ENCODE data around the gene ACP1. TPM values are rescaled to one million over a fixed set of nuclear protein-coding genes. Genes with fewer than 3 reads are reported as not detected.
A peak's percentile ranks its signal among the peaks of the same experiment; 100 is the strongest.
"Not testable (repeated sequence)": the region's sequence is repeated elsewhere in the genome, so short reads cannot be mapped to it uniquely, and the experiment has no call there.

Gene ACP1
- total RNA-seq, 8 experiments from 2014 or later, result 109 to 175 (median 141) TPM

DNA sequence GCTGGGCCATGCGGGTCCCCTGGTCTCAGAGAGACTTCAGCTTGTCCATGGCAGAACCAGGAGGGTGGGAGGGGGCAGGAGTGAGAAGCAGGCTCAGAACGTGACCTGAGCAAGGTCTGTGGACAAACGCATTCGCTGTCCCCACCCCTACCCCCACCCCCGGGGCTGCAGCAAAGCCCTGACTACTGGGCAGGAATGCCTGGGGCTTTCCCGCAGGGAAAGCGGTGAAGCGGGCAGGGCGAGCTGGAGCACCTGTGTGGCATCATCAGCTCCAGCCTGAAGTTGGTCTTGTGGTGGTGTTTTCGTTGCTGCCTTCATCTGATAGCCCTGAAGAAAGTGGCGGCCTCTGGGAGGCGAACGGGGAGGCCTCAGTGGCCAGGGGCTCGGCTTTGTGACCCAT lies 49.2 kb downstream of the ACP1 start:
- no peak for ATAC-seq (replicated peaks in 6 of 8)
- Histone ChIP-seq H3K27ac (no peak overlapping the region), H3K4me1 (replicated peaks in 1 of 2) (peaks cover 48 to 64% of the 10 kb centered on the region in 2 donors), H3K4me3 (no peak overlapping the region)
- 18 to 97% (median 60%) methylated on average over 1 to 5 of the region's 14 CpGs; no CpG with 5 or more reads in 6 of the 10 experiments for WGBS, 10 experiments
- in situ Hi-C loops (cut with MboI; ENCODE audit: low pct_unique_long_range_greater_than_20kb in 2 of 9, low sequenced_read_pairs in 9 of 9, unreplicated experiment in 9 of 9), result no loop called here

DNA sequence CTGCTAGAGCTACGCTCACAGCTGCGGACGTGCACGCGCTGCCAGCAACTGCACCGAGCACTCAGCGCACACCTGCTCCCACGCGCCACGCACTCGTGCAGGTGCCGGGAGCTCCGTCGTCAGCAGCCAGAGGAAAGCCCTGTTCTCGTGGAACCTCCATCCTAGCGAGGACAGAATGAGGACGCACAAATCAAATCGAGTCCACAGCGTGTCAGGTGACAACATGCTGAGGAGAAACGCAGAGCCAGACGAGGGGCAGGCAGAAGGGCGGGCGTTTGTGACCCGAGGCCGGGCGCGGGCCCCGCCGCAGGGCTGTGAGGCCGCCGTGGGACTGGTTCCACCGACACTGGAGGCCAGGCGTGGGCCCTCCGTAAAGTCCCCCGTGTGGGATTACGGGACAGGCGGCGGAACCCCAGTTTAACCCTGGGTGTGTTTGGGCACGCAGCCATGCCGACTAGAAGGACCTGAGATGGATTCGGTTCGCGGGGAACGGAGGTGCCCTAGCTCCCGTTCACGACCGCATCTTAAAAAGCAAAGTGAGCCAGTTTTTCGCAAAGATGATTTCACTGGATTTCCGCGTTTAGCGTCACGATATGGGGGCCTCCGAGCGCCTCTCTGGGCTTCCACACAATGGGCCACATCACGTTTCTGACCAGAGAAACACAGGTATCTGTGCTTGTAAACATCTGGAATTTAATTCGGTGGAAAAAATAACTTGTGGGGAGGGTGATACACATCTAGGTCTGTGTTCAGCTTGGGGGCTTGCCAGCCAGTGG lies 50.0 kb downstream of the ACP1 start:
- ATAC-seq (replicated peaks in 6 of 8), result no peak
- no peak overlapping the region for H3K4me3 ChIP-seq
- WGBS, 10 experiments, result 60 to 98% (median 94%) methylated on average over 1 to 20 of the region's 56 CpGs; no CpG with 5 or more reads in 5 of the 10 experiments
- H3K27ac ChIP-seq, result no peak overlapping the region
- H3K4me1 ChIP-seq (replicated peaks in 1 of 2), result peaks cover 45 to 56% of the 10 kb centered on the region in 2 donors
- in situ Hi-C loops (cut with MboI; ENCODE audit: low pct_unique_long_range_greater_than_20kb in 2 of 9, low sequenced_read_pairs in 9 of 9, unreplicated experiment in 9 of 9), result no loop called here

DNA sequence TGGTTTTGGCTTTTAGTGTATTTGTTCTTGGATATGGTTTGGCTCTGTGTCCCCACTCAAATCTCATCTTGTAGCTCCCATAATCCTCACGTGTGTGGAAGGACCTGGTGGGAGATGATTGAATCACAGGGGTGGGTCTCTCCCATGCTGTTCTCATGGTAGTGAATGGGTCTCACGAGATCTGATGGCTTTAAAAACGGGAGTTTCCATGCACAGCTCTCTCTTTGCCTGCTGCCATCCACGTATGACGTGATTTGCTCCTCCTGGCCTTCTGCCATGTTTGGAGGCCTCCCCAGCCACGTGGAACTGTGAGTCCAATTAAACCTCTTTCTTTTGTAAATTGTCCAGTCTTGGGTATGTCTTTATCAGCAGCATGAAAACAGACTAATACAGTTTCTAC lies 51.2 kb downstream of the ACP1 start:
- 7 to 100% (median 77%) methylated on average over 3 to 4 of the region's 6 CpGs; no CpG with 5 or more reads in 4 of the 10 experiments for WGBS, 10 experiments
- H3K4me3 ChIP-seq; in situ Hi-C loops (cut with MboI; ENCODE audit: low pct_unique_long_range_greater_than_20kb in 2 of 9, low sequenced_read_pairs in 9 of 9, unreplicated experiment in 9 of 9); ATAC-seq (replicated peaks in 6 of 8); H3K27ac ChIP-seq: not testable (repeated sequence)
- H3K4me1 ChIP-seq (replicated peaks in 1 of 2), result peaks cover 35 to 44% of the 10 kb centered on the region in 2 donors

DNA sequence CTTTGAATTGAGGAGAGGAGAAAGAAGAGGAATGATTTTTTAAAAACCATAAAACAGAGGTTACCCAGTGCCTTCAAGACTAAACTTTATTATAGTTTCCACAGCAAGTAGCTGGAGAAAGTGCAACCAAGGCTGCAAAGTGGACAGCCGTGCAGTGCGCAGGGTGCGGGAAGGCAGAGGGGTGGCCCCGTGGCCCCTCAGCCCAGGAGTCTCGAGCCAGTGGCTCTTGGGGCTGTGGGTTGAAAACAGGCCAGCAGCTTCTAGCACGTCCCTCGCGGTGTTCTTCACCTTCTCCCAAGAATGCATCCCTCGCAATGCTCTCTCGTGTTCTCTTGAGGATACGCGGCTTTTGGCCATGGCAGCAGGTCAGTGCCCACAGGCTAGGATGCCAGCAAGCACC lies 51.6 kb downstream of the ACP1 start:
- ATAC-seq (replicated peaks in 6 of 8), result no peak
- in situ Hi-C loops (cut with MboI; ENCODE audit: low pct_unique_long_range_greater_than_20kb in 2 of 9, low sequenced_read_pairs in 9 of 9, unreplicated experiment in 9 of 9), result no loop called here
- H3K4me3 ChIP-seq, result no peak overlapping the region
- 75 to 100% (median 91%) methylated on average over 1 to 10 of the region's 12 CpGs; no CpG with 5 or more reads in 4 of the 10 experiments for WGBS, 10 experiments
- peaks cover 35 to 42% of the 10 kb centered on the region in 2 donors for H3K4me1 ChIP-seq (replicated peaks in 1 of 2)
- H3K27ac ChIP-seq, result no peak overlapping the region

DNA sequence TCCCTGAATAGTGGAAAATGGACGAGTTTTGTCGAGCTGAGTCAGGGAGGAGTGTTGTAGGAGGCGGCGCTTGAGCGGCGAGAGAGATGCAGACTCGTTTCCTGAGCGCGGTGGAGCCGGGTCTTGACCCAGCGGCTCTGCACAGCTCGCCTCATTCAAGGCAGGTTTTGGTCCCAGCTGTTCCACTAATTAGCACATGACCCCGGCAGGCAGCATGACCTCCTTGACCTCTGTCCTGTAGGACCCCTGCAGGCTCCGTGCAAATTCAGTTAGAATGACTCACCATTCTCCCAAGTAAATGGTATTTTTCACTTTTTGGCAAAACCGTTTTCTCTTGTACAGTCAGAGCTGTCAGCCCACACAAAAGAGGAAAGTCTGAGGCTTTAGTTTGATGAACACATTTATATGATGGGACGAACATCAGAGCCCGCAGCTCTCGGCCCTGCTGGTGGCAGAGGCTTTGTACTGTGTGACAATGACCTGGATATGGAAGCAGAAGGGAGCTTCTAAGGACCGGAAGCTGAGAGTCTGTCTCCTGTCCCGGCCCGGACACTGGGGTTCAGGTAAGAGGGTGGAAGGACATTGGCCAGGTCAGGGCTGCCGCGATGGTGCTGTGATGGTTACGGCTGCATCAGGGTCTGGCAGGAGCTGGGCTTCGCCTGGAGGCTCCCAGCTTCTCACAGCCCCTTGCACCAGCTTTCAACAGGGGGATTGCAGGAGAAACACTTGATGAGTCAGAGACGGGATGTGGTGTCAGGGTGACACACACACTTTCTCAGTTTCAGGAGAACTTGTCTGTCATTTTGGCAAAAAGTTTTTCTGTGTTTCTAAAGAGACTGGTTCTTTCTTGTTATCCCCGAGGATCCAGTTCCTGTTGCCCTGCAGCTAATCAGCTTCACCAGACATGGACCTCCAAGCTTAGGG lies 53.0 kb downstream of the ACP1 start:
- ATAC-seq (replicated peaks in 6 of 8), result peak in 5 of 8 experiments; percentile 80 to 84 (median 82)
- no peak overlapping the region for H3K4me3 ChIP-seq
- peak overlapping the region; percentile 37 to 69 for H3K27ac ChIP-seq
- peaks cover 27 to 35% of the 10 kb centered on the region in 2 donors for H3K4me1 ChIP-seq (replicated peaks in 1 of 2)
- WGBS, 10 experiments, result 12 to 73% (median 37%) methylated on average over 1 to 16 of the region's 27 CpGs
- in situ Hi-C loops (cut with MboI; ENCODE audit: low pct_unique_long_range_greater_than_20kb in 2 of 9, low sequenced_read_pairs in 9 of 9, unreplicated experiment in 9 of 9), result no loop called here

DNA sequence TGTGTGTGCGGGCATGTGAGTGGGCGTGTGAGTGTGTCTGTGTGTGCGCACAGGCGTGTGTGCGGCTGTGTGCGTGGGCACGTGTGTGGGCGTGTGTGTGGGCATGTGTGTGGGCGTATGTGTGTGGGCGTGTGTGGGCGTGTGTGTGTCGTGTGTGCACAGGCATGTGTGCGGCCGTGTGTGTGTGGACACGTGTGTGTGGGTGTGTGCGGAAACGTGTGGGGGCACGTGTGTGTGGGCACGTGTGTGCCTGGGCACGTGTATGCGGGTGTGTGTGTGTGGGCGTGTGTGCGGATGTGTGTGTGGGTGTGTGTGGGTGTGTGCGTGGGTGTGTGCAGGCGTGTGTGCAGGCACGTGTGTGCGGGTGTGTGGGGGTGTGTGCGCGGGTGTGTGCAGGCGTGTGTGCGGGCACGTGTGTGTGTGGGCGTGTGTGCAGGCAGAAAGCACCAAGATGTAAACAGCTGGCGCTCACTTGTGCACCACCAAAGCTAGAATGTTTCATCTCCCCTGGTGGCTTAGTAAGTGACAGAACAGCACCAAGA lies 54.4 kb downstream of the ACP1 start:
- no peak overlapping the region for H3K27ac ChIP-seq
- in situ Hi-C loops (cut with MboI; ENCODE audit: low pct_unique_long_range_greater_than_20kb in 2 of 9, low sequenced_read_pairs in 9 of 9, unreplicated experiment in 9 of 9), result no loop called here
- no peak overlapping the region for H3K4me3 ChIP-seq
- ATAC-seq (replicated peaks in 6 of 8), result no peak
- peaks cover 18 to 31% of the 10 kb centered on the region in 2 donors for H3K4me1 ChIP-seq (replicated peaks in 1 of 2)
- 60 to 100% (median 90%) methylated on average over 1 to 14 of the region's 34 CpGs; no CpG with 5 or more reads in 5 of the 10 experiments for WGBS, 10 experiments

DNA sequence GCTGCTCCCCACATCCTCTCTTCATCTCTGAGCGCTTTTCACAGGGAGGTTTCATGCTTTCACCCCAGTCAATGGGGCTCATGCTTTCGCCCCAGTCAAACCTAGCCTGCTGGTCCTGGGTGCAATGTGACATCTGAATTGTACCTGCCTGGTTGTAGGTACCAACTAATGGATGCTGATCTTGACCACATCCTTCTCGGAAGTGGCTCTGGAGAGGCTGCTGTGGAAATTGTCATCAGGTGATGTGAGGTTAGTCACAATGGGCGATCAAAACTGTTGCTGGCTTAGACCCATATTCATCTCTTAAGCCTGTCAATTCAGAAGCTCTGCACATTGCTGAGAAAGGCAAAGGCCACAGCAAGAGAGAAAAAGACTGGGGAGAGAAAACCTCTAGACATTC lies 55.8 kb downstream of the ACP1 start:
- H3K27ac ChIP-seq, result no peak overlapping the region
- ATAC-seq (replicated peaks in 6 of 8), result no peak
- in situ Hi-C loops (cut with MboI; ENCODE audit: low pct_unique_long_range_greater_than_20kb in 2 of 9, low sequenced_read_pairs in 9 of 9, unreplicated experiment in 9 of 9), result no loop called here
- H3K4me3 ChIP-seq, result no peak overlapping the region
- WGBS, 10 experiments, result 40 to 100% (median 81%) methylated on average over 1 to 4 of the region's 4 CpGs; no CpG with 5 or more reads in 2 of the 10 experiments
- peaks cover 16 to 24% of the 10 kb centered on the region in 2 donors for H3K4me1 ChIP-seq (replicated peaks in 1 of 2)

DNA sequence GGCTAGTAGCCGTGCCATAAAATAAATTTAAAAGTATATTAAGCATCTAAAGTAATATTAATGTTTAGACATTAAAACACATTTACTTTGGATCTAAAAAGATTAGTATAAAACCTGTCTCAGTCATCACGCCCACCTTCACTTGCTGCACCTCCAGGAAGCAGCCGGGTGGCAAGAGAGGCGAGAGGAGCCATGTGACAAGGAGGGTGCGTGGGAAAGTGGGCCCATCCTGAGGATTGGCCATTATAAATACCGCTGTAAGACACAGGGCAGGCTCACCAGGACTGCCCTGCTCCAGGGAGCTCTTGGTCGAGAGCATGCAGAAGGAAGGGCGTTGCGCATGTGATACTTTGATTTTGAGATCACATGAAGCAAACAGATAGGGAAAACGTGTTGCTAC lies 57.6 kb downstream of the ACP1 start:
- ATAC-seq (replicated peaks in 6 of 8), result no peak
- Histone ChIP-seq H3K4me3 (no peak overlapping the region), H3K4me1 (replicated peaks in 1 of 2) (peaks cover 8 to 11% of the 10 kb centered on the region in 2 donors), H3K27ac (no peak overlapping the region)
- in situ Hi-C loops (cut with MboI; ENCODE audit: low pct_unique_long_range_greater_than_20kb in 2 of 9, low sequenced_read_pairs in 9 of 9, unreplicated experiment in 9 of 9), result no loop called here
- 20 to 100% (median 60%) methylated on average over 1 to 10 of the region's 10 CpGs; no CpG with 5 or more reads in 1 of the 10 experiments for WGBS, 10 experiments

DNA sequence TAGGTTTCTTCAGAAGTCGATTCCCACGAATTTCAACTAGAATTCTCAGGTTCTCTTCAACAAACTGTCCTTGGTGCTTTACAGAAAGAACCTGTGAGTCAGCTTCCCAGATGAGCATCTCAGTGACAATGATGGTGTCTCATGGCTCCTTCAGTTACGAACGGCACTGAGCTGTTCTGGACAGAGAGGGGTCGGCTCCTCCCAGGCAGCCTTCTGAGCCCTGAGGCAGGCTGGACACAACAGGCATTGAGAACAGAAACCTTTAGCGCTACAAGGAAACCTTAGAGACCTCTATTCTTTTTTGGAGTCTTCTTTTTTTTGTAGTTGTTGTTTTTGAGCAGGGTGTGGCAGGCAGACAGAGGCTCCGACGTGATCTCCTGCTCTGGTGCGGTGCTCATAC lies 58.3 kb downstream of the ACP1 start:
- ATAC-seq (replicated peaks in 6 of 8), result no peak
- 0 to 100% (median 75%) methylated on average over 1 to 9 of the region's 9 CpGs; no CpG with 5 or more reads in 2 of the 10 experiments for WGBS, 10 experiments
- Histone ChIP-seq H3K4me3 (no peak overlapping the region), H3K4me1 (replicated peaks in 1 of 2) (peaks cover 3 to 4% of the 10 kb centered on the region in 2 donors), H3K27ac (no peak overlapping the region)
- in situ Hi-C loops (cut with MboI; ENCODE audit: low pct_unique_long_range_greater_than_20kb in 2 of 9, low sequenced_read_pairs in 9 of 9, unreplicated experiment in 9 of 9), result no loop called here

Other genes with a start within 250 kb of the ACP1 start
- 1 to 10 TPM in 1 of 8 experiments, under 1 TPM in 4, not detected in 3; 0.11 to 2.4 (median 0.19) TPM for gene FAM110C, start 218.4 kb upstream of the ACP1 start, total RNA-seq
- 10 to 100 TPM; 19.8 to 93.0 (median 41.0) TPM for gene SH3YL1, start 915 bp upstream of the ACP1 start, total RNA-seq
- 1 to 10 TPM in 5 of 8 experiments, under 1 TPM in 2, not detected in 1; 0.60 to 3.8 (median 1.2) TPM for gene ALKAL2, start 23.1 kb downstream of the ACP1 start, total RNA-seq